ENCODE measurements around the gene KLRC2.
"Not testable (repeated sequence)": the region's sequence is repeated elsewhere in the genome, so short reads cannot be mapped to it uniquely, and the experiment has no call there.

KLRC2 gene

DNA sequence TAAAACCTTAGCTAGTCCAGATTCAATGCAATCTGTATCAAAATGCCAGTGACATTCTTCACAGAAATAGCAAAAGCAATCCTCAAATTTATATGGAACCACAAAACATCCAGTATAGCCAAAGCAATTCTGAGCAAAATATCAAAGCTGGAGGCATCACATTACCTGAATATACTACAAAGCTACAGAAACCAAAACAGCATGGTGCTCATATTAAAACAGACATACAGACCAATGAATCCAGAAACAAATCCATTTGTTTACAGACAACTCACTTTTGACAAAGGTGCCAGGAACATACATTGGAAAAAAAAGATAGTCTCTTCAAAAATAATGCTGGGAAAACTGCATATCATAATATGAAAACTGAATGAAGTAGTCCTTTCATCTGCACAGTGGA is 31.0 kb downstream of the KLRC2 start:
- no peak for DNase-seq

DNA sequence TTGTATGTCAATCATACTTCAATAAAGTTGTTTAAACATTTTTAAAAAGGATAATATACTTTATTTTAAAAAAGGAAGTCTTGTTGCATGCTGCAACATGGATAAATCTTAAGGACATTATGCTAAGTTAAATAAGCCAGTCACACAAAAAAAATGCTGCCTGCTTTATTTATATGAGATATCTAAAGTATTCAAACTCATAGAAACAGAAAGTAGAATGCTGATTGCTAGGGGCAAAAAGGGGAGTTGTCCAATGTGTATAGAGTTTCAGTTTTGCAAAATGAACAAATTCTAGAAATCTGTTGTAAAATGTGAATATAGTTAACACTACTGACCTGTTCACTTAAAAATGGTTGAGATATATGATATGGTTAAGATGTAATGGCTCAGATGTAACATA is 35.0 kb downstream of the KLRC2 start:
- DNase-seq, result peak in 1 of 2 donors; percentile 39

DNA sequence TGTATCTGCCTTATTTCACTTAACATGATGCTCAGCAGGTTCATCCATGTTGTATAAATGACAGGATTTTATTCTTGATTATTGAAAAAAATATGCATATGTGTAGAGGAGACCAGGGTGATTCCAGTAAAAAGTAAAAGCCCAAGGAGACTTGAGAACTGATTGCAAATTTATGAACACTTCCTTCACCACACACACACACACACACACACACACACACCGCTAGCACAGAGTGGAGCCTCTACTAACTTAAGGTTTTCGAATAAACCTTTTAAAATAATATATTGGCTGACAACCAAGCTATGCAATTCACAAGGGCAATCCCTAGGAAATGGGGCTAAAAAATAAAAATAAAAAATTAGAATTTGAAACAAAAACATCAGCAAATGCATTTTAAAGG is 37.6 kb downstream of the KLRC2 start:
- DNase-seq, result no peak

DNA sequence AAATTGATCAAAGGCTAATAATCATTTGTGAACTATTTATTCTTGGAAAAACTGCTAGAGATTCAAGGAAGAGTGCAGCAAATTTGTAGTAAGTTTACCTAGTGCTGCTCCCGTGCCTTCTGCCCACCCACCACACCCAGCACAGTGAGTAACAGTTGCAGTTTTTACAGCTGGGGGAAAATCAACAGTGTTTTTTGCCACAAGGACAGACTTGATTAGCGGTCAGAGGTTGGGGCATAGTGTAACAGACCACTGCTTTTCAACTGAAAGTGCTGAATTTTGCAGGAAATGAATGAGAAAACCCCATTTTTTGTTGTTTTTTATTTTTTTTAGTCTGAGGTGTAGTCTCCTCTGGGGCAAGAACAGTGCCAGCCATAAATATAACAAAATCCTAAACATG is 38.5 kb downstream of the KLRC2 start:
- DNase-seq, result peak; percentile 28 to 64

DNA sequence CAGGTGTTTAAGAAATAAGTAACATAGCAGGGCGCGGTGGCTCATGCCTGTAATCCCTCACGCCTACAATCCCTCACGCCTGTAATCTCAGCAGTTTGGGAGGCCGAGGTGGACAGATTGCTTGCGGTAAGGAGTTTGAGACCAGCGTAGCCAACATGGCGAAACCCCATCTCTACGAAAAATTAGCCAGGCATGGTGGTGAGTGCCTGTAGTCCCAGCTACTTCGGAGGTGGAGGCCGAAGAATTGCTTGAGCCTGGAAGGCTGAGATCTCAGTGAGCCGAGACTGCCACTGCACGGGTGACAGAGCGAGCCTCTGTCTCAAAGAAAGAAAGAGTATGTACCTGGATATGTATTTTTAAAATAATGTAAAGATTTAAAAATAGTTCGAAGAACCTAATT is 39.6 kb downstream of the KLRC2 start:
- DNase-seq, result not testable (repeated sequence)

DNA sequence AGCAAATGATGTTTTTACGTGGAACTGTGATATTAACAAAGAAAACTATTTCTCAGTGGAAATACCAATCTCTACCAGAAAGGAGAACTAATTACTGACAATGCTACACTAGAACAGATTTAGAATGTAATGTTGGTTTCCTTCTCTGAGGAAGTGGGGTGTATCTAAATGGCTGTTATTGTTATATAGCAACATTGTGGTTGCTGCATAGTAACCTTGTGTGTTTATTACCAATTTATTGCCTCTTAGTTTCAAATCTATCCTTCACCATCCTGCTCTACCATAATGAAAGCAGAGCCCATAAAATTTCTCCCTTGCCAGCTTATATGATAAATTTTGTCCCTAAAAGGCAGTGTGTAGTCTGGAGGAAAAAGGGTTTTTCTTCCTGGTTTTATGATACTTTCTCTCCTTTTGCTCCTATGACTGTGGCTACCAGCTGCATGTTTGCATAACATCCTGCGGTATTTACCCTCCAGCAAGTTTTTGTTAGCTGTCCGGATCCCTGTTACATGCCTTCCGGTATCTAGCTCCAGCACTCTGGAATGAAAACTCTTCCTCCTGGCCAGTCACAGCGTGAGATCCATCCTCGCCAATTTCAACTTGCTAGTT is 40.3 kb downstream of the KLRC2 start:
- peak; percentile 17 to 73 for DNase-seq

DNA sequence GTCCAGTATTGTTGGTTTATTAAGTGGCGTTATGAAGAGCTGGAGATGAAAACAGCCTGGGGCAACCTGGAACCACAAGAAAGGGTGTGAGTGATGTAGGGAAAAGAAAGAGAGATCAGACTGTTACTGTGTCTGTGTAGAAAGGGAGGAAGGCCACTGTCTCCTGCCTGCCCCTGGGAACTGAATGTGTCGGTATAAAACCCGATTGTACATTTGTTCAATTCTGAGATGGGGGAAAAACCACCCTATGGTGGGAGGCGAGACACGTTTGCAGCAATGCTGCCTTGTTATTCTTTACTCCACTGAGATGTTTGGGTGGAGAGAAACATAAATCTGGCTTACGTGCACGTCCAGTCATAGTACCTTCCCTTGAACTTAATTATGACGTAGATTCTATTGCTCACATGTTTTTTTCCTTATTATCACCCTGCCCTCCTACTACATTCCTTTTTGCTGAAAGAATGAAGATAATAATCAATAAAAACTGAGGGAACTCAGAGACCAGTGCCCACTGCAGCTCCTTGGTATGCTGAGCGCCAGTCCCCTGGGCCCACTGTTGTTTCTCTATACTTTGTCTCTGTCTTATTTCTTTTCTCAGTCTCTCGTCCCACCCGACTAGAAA is 41.2 kb downstream of the KLRC2 start:
- DNase-seq, result peak; percentile 44 to 72

DNA sequence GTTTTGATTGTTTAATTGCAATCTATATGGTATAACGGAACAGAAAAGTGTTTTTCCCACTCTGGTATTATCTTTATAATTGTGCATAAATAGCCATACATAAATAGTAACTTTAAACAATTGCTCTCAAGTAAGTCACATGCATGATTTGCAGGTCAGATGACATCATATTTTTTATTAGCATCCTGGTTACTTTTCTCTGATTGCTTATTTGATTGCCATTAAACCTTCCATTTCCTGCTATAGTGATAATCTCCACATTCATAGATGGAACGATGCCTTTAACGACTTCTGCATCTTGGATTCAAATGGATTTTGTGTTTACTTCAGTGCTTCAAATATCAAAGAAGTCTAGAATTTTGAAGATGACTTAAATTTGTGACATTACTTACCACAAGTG is 42.5 kb downstream of the KLRC2 start:
- no peak for DNase-seq

DNA sequence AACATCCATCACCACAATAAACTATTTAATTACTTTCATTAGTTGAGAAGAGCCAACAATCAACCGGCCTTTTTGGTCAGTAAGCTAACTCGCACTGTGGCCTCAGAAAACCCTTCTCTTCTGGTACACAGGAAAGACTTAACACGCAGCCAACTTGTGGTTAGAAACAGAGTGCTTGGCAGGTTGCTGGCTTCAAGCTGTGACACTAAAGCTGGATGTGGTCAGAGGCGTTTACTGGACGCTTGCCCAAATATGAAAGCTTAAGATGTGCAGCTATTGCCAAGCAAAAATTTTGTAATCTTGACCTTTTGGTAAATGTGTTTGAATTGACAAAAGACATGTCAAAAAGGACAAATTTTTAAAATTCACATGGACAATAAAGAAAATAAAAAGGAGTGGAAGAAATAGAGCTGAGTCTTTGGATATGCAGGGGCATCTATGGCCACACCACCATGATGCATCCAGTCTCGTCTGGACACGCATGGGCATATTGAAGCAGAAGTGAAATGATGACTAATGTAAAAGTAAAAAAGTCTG is 43.3 kb downstream of the KLRC2 start:
- peak; percentile 52 to 66 for DNase-seq

DNA sequence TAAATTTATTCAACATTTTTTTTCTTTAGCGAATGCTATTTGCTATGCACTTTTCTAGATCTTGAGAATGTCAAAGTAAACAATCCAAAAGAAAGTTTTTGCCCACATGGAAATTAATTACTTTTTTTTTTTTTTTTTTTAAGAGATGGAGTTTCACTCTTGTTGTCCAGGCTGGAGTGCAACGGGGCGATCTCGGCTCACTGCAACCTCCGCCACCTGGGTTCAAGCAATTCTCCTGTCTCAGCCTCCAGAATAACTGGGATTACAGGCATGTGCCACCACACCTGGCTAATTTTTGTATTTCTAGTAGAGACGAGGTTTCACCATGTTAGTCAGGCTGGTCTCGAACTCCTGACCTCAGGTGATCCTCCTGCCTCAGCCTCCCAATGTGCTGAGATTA is 44.8 kb downstream of the KLRC2 start:
- not testable (repeated sequence) for DNase-seq

DNA sequence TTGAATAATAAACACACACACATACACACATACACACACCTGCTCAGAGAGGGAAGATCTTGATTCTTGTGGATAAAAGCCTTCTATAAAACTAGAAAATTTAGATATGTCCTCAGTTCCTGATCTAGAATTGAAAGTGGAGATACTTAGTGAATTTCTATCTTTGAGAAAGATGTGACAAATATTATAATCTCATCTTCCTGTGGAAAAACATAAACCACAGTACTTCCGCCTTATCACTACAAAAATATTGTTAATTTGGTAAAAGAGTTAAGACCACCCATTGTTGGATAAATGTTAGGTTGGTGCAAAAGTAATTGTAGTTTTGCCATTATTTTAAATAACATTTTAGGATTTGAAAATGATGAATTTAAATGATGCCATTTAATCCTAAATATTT is 45.9 kb downstream of the KLRC2 start, which contains the start of gene KLRK1:
Gene KLRK1 (minus strand): TSS at position 138 of the 400 bp plus-strand sequence. CDS start 1,231 bp downstream, outside the sequence.
- DNase-seq, result peak in 1 of 2 donors; percentile 41

DNA sequence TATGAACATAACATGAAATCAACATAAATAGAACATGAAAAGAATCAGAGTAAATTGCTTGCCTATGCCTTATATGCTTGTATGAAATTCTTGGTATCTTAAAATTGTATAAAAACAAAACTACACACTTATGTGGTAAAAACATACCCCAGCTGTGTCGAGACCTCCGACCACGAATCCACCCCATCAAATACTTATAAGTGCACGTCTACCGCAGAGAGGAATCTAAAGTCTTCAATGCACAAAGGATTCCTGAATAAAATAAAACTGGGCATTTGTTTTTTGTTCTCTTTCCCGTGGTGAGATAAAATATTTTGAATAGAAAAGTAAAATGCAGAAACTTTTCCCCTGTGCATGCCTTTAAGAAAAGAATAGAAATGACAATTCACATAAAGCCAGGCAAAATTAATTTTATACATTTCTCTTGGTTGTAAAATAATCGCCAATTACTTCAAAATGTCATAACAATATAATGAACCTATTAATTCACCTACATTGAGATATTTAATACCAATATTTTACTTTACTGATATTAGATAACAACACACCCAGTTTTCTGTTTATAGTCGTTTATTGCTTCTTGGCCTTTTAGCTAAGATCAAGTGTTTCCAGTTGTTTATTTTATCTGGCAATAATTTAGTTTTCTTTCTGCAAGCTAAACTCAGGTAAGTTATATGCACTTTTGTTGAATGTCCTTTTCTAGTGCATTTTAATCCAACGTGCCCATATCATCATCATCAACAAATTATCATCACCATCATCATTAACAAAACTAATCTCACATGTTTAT is 47.0 kb downstream of the KLRC2 start:
- DNase-seq, result no peak

DNA sequence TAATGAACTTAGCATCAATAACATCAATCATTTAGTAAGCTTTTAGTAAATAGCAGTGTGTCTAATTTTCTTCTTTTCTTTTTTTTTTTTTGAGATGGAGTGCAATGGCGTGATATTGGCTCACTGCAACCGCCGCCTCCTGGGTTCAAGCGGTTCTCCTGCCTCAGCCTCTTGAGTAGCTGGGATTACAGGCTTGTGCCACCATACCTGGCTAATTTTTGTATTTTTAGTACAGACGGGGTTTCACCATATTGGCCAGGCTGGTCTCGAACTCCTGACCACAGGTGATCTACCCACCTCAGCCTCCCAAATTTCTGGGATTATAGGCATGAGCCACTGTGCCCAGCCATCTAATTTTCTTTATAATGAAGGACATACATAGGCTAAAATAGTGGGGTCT is 48.3 kb downstream of the KLRC2 start:
- DNase-seq, result not testable (repeated sequence)

DNA sequence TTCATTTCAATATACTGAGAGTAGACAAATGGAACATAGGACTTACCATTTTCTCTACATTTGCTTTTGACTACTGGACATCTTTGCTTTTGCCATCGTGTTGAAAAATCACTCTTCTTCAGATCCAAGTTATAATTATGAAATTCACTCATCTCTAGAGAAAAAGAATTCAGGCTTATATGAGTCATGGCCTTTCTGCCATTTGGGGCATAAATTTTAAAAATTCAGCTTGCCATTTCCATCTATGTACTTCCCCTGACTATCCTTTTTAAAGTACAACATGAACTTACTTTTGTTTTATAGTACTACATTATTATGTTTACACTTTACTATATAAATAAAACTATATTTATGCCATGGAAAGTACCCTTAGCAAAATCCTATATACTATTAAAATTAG is 49.0 kb downstream of the KLRC2 start:
- DNase-seq, result no peak

DNA sequence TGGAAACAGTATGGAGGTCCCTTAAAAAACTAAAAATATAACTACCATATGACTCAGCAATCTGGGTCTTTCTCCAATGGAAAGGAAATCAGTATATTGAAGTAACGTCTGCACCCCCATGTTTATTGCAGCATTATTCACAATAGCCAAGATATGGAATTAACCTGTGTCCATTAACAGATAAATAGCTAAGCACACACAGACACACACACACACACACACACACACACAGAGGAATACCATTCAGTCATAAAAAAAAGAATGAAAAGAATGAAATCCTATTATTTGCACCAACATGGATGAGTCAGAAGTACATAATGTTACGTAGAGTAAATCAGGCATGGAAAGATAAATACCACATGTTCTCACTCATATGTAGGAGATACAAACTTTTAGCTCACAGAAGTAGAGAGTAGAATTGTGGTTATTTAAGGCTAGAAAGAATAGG is 50.6 kb downstream of the KLRC2 start:
- no peak for DNase-seq

DNA sequence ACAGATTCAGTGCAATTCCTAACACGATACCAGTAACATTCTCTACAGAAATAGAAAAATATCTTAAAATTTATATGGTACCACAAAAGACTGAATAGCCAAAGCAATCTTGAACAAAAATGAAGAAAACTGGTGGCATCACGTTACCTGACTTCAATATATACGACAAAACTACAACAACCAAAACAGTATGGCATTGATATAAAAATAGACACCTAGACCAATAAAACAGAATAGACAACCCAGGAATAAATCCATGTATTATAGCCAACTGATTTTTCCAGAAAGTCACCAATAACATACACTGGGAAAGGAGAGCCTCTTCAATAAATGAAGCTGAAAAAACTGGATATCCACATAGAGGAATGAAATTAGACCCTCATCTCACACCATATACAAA is 51.6 kb downstream of the KLRC2 start:
- no peak for DNase-seq

DNA sequence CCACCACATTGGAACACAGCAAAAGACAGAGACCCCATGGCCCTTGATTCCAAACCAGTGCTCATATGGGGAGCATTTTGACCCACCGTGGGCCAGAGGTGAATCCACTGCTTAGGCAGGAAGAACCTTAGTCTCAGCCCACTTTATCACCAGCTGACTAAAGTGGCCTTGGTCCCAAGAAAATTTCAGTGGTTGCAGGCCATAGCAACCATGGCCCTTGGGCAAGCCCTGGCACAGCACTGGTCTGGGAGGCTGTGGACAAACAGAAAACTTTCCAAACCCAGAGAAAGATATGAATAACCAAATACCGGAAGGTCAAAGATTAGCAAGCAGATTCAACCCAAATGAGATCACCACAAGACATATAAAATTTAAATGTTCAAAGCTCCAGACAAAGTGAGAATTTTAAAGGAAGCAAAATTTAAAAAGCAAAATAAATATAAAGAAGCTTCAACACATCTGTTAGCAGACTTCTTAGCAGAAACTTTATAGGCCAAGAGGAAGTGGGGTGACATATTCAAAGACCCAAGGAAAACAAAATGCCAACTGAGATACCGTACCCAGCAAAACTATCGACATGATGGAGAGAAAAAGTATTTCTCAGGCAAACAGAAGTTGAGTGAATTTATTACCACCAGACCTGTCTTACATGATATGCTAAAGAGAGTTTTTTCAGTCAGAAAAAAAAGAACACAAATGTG is 53.7 kb downstream of the KLRC2 start:
- no peak for DNase-seq
